GM06990 (cell line): ENCODE results near the gene ST6GALNAC3.

Source experiments
- DNase-seq: peaks from one replicate; pipeline ENCODE4 v3.0.0-alpha.2; 2011; ENCODE audit not compliant: insufficient read length; ENCODE audit errors: extremely low read depth
- H3K27me3 ChIP-seq: replicated peaks from 2 replicates; pipeline ENCODE4 v1.6.0; 2011; ENCODE audit warnings: low read length; ENCODE audit not compliant: control insufficient read depth, insufficient read depth
- H3K36me3 ChIP-seq: 2 replicates; pipeline ENCODE4 v1.5.1; 2011; ENCODE audit warnings: low read length; ENCODE audit not compliant: control insufficient read depth, insufficient read depth
- H3K4me3 ChIP-seq: replicated peaks from 2 replicates; pipeline ENCODE4 v1.5.1; 2011; ENCODE audit warnings: low read depth, mild to moderate bottlenecking, control low read depth, low read length
- TF ChIP-seq, protein P1 (sequence below): IDR thresholded peaks from 2 replicates; pipeline ENCODE4 v1.5.1; 2011; ENCODE audit warnings: low read length, control low read depth, mild to moderate bottlenecking, inconsistent platforms; ENCODE audit not compliant: insufficient read depth, poor library complexity, severe bottlenecking

Gene ST6GALNAC3

DNA sequence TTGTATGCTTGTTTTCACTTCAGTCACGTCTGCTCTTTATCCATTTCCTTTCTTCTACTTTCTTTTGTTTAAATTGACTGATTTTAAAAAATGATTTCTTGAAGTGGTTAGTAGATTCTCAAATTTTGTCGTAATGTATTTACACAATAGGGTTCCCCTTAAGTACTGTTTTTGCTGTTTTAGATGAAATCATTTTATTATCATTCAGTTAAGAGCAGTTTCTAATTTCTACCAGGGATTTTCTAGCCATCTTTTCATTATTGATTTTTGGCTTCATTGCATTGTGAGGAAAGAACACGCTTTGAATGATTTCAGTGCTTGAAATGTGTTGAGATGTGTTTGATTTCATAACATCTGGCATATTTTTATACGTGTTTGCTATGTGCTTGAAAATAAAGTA is 27.0 kb downstream of the ST6GALNAC3 start:
- TF ChIP-seq, protein P1, sequence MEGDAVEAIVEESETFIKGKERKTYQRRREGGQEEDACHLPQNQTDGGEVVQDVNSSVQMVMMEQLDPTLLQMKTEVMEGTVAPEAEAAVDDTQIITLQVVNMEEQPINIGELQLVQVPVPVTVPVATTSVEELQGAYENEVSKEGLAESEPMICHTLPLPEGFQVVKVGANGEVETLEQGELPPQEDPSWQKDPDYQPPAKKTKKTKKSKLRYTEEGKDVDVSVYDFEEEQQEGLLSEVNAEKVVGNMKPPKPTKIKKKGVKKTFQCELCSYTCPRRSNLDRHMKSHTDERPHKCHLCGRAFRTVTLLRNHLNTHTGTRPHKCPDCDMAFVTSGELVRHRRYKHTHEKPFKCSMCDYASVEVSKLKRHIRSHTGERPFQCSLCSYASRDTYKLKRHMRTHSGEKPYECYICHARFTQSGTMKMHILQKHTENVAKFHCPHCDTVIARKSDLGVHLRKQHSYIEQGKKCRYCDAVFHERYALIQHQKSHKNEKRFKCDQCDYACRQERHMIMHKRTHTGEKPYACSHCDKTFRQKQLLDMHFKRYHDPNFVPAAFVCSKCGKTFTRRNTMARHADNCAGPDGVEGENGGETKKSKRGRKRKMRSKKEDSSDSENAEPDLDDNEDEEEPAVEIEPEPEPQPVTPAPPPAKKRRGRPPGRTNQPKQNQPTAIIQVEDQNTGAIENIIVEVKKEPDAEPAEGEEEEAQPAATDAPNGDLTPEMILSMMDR, result no peak
- Histone ChIP-seq H3K4me3 (no peak overlapping the region), H3K36me3 (no peaks in the 10 kb centered on the region), H3K27me3 (no peaks in the 10 kb centered on the region)
- no peak for DNase-seq

DNA sequence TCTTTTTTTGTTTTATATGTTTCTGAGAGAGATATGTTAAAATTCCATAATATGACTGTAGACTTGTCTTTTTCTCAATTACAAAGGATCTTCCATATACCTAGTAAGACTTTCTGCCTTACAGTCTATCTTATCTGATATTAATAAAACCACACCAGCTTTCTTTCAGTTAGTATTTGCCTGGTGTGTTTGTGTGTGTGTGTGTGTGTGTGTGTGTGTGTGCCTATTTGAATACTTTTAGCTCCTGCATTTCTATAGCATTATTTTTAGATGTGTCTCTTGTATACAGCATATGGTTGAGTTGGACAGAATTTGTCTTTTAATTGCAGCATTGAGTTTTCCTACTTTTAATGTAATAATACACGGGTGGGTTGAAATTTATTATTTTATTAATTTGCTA is 27.5 kb downstream of the ST6GALNAC3 start:
- Histone ChIP-seq H3K27me3 (no peaks in the 10 kb centered on the region), H3K4me3 (no peak overlapping the region), H3K36me3 (no peaks in the 10 kb centered on the region)
- TF ChIP-seq, protein P1, result no peak
- DNase-seq, result no peak

DNA sequence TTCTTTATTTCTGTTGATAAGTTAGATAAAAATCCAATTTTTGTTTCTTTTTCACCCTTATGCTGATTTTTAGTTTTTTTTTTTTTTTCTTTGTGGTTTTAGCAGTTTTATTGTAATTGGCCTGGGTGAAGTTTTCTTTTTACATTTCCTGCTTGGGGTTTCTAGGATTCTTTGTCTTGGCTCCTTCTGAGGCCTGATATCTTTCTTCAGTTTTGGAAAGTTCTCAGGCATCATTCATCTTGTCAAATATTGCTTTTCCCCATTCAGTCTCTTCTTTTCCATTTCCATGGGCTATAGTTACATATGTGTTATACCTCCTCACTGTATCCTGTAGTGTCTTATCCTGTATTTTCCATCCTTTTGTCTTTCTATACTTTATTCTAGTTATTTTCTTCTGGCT is 28.5 kb downstream of the ST6GALNAC3 start:
- Histone ChIP-seq H3K36me3 (no peaks in the 10 kb centered on the region), H3K4me3 (no peak overlapping the region), H3K27me3 (no peaks in the 10 kb centered on the region)
- no peak for DNase-seq
- TF ChIP-seq, protein P1, result no peak

DNA sequence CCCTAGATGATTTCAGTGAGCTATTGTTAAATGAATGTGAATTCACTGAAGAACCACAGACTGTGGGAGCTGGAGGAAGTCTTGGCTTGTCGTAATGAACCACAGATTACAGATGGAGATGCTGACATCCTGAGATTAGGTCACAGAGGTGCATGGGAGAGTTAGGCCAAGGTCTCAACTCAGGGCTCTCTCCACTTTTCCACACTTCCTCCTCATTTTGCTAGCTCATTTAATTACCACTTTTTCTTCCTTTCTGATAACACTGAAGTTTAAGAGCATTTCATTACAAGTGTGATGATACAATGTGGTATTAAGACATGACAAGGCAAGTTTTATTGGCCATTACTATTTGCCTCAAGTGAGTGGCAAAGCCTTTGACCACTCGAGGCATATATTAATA is 30.8 kb downstream of the ST6GALNAC3 start:
- TF ChIP-seq, protein P1, result no peak
- no peaks in the 10 kb centered on the region for H3K36me3 ChIP-seq
- H3K27me3 ChIP-seq, result no peaks in the 10 kb centered on the region
- no peak overlapping the region for H3K4me3 ChIP-seq
- no peak for DNase-seq

DNA sequence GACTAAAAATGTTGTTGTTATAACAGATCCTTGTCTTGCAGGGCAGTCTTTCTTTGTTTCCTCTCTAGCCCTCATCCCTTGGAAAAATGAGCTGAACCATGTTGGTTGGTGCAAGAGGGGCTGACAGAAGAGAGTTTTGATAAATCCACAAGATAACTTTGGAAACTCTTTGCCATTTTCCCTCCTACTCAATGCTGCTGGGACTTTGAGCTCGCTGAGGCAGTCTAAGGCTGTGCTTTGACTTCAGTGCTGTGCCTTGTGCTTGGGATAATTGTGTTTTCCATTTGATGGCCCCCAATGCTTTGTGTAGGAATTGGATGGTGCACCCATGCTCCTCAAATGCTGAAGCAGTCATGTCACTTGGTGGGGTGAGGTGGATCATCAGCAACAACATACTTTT is 31.7 kb downstream of the ST6GALNAC3 start:
- H3K4me3 ChIP-seq, result no peak overlapping the region
- H3K36me3 ChIP-seq, result no peaks in the 10 kb centered on the region
- DNase-seq, result no peak
- TF ChIP-seq, protein P1, result no peak
- H3K27me3 ChIP-seq, result no peaks in the 10 kb centered on the region; the same call in 1 of the 2 replicates

DNA sequence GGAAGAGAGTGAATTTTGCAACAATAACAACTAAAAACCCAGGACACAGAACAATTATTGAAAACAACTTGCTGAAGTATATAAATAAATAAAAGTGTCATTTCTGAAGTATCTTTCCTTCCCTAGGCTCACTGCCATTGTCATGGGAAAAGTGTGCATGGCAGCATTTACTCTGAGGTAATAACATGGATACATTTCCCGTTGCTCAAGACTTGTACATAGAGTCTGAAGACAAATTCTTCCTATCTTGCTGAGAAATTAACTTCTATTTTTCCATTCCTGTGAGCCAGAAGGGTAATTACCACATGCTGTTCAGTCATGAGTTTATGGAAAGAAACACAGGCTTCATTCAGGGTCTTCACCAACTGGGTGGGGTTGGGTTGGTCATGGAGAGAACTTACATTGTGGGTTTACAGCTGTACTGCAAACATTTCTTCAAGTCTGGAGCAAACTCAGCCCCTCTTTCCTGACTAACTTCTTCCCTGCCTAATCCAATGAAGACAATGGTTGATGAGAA is 32.2 kb downstream of the ST6GALNAC3 start:
- Histone ChIP-seq H3K36me3 (no peaks in the 10 kb centered on the region), H3K4me3 (no peak overlapping the region), H3K27me3 (no peaks in the 10 kb centered on the region; the same call in 1 of the 2 replicates)
- DNase-seq, result no peak
- TF ChIP-seq, protein P1, result no peak
